ENCODE data around the gene LRFN2.
A peak's percentile ranks its signal among the peaks of the same experiment; 100 is the strongest.

LRFN2 gene

DNA sequence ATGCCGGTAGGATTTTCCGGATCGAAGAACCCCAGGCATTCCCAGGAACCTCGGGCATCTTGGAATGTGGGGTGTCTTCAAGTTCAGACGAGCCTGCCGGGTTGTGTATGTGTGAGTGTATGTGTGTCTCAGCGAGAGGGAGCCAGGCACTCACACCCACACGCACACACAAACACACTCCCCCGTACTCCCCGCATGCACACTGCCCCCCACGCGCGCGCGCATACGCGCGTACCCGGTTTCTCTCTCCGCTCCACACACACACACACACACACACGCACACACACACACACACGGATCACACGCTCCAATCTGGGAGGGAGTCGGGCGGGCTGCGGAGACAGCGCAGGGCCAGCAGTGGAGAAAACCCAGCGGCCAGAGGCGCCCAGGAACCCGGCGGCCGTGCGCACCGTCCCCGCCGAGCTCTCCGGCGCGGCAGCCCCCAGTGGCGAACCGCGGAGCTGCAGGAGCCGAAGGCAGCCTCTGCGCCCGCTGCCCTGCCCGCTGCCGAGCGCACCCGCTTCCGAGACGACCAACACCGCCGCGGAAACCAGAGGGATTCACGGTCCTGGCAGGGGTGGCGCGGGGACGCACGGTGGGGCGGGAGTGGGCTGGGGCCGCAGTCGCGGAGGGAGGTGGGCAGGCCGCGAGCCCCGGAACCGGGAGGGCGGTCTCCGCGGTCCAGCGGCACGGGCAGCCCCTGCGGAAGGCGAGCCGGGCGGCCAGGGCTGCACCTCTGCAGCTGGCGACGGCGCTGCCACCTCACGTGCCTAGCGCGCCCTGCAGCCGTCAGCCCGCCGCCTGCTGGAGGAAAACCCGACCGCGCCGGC lies at the start of gene LRFN2:
LRFN2 (minus strand) TSS at position 125 of the 830 bp plus-strand sequence.
- peak; percentile 81 for DNase-seq

- DNase-seq = peak; percentile 59
Observed at GRCh38 chr6:40634429-40634828, 47.3 kb upstream of the LRFN2 start.

GRCh38 chr6:40631744-40632143 lies 44.6 kb upstream of the LRFN2 start:
- DNase-seq = no peak

- no peak for DNase-seq
Observed at GRCh38 chr6:40630488-40630887, 43.3 kb upstream of the LRFN2 start.

- DNase-seq = no peak
Observed at GRCh38 chr6:40630051-40630450, 42.9 kb upstream of the LRFN2 start.

DNA sequence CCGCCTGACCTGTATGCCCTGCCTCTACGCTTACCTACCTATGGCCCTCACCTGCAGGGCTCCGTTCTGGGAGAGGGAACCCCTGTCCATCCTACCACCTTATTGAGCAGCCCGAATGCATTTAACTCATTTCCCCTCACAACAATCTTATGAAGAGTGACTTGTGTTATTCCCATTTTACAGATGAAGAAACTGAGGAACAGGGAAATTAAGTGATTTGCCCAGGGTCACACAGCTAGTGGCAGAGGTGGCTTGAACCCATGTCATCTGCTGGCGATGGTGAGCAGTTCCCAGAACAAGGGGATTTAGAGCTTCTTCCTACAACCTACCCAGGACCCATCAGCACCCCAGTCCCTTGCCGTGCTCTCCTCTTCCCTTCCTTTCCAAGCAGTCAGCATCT lies 42.3 kb upstream of the LRFN2 start:
- no peak for DNase-seq

- no peak for DNase-seq
Observed at GRCh38 chr6:40627316-40627715, 40.2 kb upstream of the LRFN2 start.

DNA sequence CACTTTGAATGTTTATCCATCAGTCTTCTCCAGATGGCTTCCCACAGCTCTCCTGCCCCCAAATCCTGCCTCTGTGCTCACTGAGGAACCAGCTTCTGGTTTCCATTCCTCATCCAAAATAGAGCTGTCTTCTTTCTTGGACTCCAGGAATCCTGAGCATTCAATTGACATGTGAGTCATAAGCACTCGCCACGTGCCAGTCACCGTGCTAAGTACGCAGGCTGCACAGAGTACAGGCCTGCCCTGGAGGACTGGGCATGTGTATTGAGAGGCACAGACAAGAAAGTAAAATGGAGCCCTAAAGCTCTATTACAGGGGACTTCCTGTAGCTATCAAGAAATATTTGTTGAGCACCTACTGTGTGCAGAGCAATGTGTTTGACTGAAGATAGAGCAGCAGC lies 39.7 kb upstream of the LRFN2 start:
- DNase-seq = no peak

DNA sequence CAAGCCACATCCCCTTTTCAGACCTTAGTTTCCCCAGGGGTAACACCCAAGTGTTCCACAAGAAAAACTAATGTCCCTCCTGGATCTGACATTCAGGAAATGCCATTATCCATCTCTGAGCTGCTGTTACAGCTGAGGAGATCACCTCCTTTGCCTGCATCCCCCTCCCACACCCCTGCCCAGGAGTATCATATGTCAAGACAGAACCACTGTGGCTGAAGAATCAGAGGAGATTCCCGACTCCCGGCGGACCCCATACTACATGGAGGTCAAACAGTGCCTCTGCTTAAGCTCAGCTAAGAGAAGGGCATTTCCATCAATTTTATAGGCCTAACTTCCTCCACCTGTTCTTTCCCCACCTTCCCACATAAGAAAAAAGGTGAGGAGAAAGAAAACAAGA lies 36.8 kb upstream of the LRFN2 start:
- DNase-seq = no peak

DNA sequence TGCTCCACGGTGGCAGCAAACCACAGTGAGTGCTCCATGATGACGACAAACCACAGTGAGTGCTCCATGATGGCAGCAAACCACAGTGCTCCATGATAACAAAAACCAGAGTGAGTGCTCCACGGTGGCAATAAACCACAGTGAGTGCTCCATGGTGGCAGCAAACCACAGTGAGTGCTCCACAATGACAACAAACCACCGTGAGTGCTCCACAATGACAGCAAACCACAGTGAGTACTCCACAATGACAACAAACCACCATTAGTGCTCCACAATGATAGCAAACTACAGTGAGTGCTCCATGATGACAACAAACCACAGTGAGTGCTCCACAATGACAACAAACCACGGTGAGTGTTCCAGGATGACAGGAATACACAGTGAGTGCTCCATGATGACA lies 36.0 kb upstream of the LRFN2 start:
- DNase-seq = no peak

GRCh38 chr6:40620574-40621240 lies 33.5 kb upstream of the LRFN2 start:
- DNase-seq = no peak

DNA sequence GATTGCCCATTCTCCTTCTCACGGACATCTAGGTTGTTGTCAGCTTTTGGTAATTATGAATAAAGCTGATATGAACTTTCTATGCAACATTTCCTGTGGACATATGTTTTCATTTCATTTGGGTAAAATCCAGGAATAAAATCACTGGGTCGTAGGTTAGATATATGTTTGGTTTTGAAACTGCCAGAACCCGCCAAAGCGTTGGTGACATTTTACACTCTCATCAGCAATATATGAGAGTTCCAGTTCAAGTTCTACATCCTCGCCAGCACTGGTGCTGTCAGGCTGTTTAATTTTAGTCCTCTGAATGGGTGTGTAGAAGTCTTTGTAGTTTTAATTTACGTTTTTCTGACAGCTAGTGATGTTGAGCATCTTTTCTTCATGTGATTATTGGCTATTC lies 27.5 kb upstream of the LRFN2 start:
- no peak for DNase-seq

DNA sequence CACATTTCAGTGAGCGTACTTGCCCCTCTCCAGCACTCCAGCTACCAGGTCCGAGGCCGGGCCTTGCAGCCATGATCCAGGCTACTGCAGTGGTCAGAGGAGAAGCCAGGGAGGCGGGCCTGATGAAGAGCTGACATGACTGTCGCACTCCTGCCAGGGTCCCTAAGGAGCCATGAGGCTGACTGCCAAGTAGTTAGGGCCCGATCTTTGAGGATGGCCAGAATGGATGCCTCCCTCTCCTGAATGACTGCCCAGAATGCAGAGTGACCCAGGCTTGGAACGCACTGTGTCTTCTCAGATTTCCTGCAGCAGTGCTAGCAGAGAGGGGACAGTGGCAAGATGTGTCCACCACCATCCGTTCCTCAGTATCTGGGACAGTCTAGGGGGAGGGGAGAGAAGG lies 24.7 kb upstream of the LRFN2 start:
- no peak for DNase-seq

DNA sequence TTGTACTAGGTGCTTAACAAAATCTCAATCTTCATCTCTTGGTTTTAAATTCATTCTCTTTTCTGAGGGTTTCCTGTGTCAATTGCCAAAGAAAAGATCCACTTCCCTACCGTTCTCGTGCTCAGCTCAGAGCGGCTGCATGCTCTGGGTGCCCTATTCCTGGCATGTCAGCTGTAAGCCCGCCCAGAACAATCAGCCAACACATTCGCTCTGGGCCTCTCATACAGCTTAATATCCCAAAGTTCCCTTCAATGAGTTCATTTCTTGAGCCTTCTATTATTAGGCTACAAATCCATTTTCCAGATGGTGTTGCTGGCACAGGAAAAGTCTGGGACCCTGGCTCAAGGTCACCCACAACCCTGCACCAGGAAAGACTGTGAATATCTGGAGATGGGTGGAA lies 24.3 kb upstream of the LRFN2 start:
- no peak for DNase-seq

DNA sequence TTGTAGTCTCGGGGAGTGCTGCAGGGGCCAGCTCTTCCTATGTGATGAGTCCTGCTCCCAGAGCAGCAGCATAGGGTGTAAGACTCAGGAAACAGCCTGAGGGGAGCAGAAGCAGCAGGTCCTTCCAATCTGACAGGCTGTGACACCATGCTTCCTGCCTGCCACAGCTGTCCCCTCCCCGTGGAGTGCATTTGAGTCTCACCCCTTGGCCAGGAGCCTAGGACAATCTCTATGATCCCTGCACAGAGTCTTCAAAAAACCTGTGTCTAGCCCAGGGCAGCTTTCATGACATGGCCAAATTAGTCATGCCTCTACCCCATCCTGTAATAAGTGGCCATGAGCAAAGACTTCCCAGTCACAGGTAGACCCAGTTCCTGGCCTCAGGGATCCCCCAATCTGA lies 23.1 kb upstream of the LRFN2 start:
- no peak for DNase-seq

- DNase-seq = no peak
Observed at GRCh38 chr6:40606981-40607380, 19.8 kb upstream of the LRFN2 start.

DNA sequence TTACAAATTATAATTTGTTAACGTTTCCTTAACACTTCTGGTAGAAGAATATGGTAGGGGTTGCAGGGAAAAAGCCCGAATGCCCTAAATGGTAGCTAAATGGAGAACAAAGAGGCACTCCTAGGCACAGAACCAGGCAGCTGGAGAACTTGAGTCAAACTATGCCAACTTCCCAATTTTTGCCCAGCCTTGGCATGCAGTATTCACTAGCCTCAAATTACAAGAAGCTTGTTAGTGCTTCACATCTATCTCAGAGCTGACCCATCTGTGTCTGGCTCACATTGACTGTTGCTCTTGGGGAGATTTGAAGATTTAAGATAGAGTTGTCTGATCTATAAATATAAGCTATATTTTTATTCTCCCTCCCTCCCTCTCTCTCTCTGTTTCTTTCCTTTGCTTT lies 19.4 kb upstream of the LRFN2 start:
- no peak for DNase-seq

DNA sequence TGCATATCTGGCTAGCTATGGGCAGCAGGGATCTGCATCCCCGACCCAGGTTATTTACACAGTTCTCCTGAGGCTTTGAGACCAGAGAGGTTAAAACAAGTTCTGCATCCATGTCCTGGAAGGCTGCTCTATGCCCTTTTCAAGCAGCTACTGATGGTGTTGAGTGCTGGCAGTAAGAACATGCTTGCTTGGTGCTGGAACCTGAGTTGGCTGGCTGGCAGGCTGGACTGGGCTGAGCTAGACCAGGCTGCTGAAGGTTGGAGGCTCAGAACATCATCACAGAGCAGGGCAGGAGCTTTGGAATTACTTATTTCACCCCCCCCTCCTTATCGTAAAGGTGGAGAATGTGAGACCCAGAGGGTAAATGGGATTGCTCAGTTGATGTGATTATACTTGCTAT lies 16.9 kb upstream of the LRFN2 start:
- no peak for DNase-seq

DNA sequence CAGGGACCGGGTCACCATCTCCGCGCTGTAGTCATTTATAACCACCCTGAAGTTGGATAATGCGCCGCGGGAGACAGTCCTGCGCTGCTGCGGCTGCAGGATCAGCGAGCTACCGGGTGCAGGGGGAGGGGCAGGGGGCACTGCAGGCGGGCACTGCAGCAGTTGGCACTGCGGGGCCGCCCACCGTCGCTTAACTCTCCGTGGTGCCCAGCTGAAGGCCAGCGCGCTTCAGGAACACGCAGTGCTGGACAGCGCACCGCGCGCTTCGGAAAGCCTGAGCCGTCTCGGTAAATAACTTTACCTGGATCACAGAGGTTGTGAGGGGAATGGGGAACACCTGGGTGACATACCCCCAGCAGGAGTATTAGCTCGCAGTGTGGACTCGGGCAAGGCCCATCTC lies 12.4 kb upstream of the LRFN2 start:
- DNase-seq = no peak

DNA sequence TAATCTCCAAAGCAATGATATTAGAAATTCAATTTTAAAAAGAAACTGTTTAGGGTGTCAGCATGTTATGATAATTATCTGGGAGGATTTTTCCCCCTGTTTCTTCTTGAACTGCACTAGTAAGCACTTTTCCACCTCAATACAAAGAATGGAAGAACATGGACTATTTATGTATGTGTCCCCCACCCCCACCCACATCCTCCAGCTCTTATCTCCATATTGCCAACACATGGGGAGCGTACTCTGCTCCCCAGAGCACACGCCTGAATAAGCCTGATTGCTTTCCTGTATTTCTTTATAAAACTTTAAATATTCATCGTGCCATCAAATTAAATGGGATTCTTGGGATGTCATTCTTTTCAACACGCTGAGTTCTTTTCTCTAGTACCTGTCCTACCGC lies 11.4 kb upstream of the LRFN2 start:
- DNase-seq = no peak

DNA sequence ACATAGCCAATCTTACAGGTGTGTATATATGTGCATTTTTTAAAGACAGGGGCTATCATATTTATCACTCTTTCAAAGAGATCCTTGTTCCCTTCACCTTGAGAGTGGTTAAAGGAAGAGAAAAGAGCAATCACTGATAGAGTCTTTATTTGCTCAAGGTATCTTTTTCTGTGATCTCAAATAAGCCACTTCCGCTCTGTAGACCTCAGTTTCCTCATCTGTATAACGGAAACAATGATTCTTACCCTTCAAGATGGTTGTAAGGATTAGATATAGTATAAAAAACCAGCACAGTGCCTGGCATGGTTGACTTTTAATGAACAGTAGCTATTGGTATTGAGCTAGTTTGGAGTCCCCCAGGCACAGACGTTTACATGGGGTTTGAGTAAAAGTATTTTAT lies 10.1 kb upstream of the LRFN2 start:
- DNase-seq = no peak

- no peak for DNase-seq
Observed at GRCh38 chr6:40588480-40588879, 1.3 kb upstream of the LRFN2 start.

DNA sequence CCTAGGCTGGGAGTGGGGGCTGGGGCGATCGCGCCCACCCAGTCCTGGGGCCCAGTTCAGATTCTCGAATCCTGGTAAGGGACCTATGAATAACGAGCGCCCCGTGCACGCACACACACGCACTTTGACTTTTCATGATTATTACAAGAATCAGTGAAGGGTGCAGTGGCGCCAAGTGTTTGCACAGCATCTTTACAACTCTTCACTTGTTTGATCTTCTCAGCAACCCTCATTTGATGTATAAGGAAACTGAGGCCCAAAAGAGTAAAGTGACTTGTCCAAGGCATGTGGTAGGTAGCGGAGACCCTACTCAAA lies 863 bp upstream of the LRFN2 start:
- DNase-seq = no peak

DNA sequence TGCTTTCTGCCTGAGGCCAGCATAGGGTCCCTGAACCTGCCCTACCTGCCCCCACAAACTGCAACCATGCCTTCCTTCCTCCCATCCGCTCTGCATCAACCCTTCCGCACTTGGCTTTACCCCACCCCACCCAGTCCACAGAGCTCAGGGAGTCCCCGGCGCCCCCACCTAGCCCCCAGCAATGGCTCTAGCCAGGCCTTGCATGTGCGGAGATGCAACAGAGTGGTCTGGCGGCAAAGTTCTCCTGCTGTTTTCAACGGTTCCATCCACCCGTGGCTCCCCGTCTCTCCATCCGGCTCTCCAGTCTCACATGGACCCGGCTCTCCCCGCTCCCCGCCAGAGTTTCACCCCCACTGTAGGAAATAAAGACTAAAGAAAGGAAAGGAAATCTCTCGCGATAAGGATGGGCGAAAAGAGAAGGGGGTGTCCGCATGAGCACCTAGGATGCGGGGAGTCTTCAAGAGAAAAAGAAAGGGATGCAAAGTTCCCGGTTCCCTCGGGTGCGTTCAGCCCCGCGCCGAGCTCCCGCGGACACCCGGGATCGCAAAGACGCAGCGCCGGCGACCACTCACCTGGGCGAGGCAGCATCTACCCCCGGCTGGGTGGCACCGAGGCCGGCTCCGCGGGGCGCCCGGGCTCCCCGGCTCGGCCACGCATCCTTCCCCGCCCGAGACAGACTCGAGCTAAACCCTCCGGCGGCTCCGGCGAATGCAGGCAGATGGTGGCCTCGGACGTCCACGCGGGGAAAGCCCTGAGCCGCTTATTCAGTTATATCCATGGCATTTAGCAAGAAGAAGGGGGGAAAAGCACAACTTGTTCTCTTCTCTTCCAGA lies 579 bp downstream of the LRFN2 start:
- no peak for DNase-seq

Measured in NCI-H2029 (cell line).